Heart left ventricle (tissue), 16 donors: ENCODE data around the gene MTOR. TPM values are rescaled to one million over a fixed set of nuclear protein-coding genes. Genes with fewer than 3 reads are reported as not detected.
"Not testable (repeated sequence)": the region's sequence is repeated elsewhere in the genome, so short reads cannot be mapped to it uniquely, and the experiment has no call there.

ENCODE experiments used
- ATAC-seq, 4 donors: fragments of 200-7000 bp; cut with Tn5 transposase; one replicate each; pipeline ENCODE4 v1.9.1; 2020 to 2022; ENCODE audit warnings: moderate library complexity in 4 of 4, mild to moderate bottlenecking in 3 of 4, moderate number of reproducible peaks in 1 of 4
- DNase-seq, 5 donors: peaks; one replicate each; pipeline ENCODE4 v3.0.0-alpha.2; 2020
- H3K27ac ChIP-seq, 12 donors: fragments of 200-600 bp; sonication (generic) in 4 of 12; one replicate each; pipeline versions ENCODE4 v1.5.0 to v1.8.0; 2016 to 2022; ENCODE audit warnings: mild to moderate bottlenecking in 2 of 12
- H3K27me3 ChIP-seq, 9 donors: fragments of 200-600 bp; sonication (generic) in 2 of 9; one replicate each; pipeline versions ENCODE4 v1.5.1 to v1.8.0; 2016 to 2022; ENCODE audit warnings: mild to moderate bottlenecking in 3 of 9
- H3K36me3 ChIP-seq, 9 donors: fragments of 200-600 bp; sonication (generic) in 2 of 9; one replicate each; pipeline versions ENCODE4 v1.5.0 to v1.8.0; 2018 to 2022; ENCODE audit warnings: mild to moderate bottlenecking in 2 of 9
- H3K4me1 ChIP-seq, 12 donors: fragments of 200-600 bp; sonication (generic) in 4 of 12; one replicate each; pipeline versions ENCODE4 v1.5.0 to v1.8.0; 2016 to 2022; ENCODE audit warnings: mild to moderate bottlenecking in 3 of 12
- H3K4me3 ChIP-seq, 12 donors: fragments of 200-600 bp; sonication (generic) in 4 of 12; one replicate each; pipeline versions ENCODE4 v1.5.0 to v1.8.0; 2017 to 2022; ENCODE audit warnings: mild to moderate bottlenecking in 9 of 12, moderate library complexity in 4 of 12
- H3K9me3 ChIP-seq, 12 donors: fragments of 200-600 bp; sonication (generic) in 4 of 12; one replicate each; pipeline versions ENCODE4 v1.5.0 to v1.8.0; 2016 to 2022; ENCODE audit warnings: mild to moderate bottlenecking in 1 of 12
- CTCF ChIP-seq, 12 donors: fragments of 200-600 bp; sonication (generic) in 4 of 12; IDR thresholded peaks; one replicate each; pipeline versions ENCODE4 v1.5.0 to v1.8.0; 2018 to 2022; ENCODE audit warnings: antibody characterized with exemption in 12 of 12, mild to moderate bottlenecking in 5 of 12
- POLR2A ChIP-seq, 2 donors: fragments of 450-650 bp; IDR thresholded peaks; one replicate each; pipeline ENCODE4 v1.6.1; 2017; ENCODE audit warnings: antibody characterized with exemption in 2 of 2, mild to moderate bottlenecking in 2 of 2, moderate library complexity in 2 of 2
- whole genome bisulfite sequencing, 4 donors: extraction: QIAGEN DNeasy Blood & Tissue Kit in 2 of 4; methylation state at CpG; one replicate each; pipeline versions ENCODE4 v1.1.5 to v1.1.7; 2013 to 2018; 5-methylcytosine and 5-hydroxymethylcytosine counted together
- intact Hi-C, 10 donors: fragments of 100-400 bp; cut with DNase I; formaldehyde crosslinking; loops; one replicate each; pipeline versions ENCODE4 v1.11.1 to v1.14.2; 2022
- polyA plus RNA-seq, 2 donors: library from polyadenylated mRNA; stranded (reverse); fragments of 200-250 nt; gene quantifications; one replicate each; pipeline ENCODE4 v1.2.3, GENCODE V29; 2013
- total RNA-seq, 9 donors: library from RNA; depleted of rRNA in 2 of 9; stranded (reverse); fragments of >200 nt in 2 of 9; fragmentation: NEBNext Ultra II Directional in 3 of 9; extraction: Animal tissue kit (Norgen Biotek cat#: 25700) in 3 of 9; gene quantifications; one replicate each; pipeline versions ENCODE4 v1.1.0 to v1.2.4, GENCODE V29; 2016 to 2023
- donor health status: ischemic (EF 13 %, LVEDD 7.1; RV severe dilation, severe dysfunction).
- donor health status: healthy with polysubstance abuse.
- donor health status: DM: no; HTN: yes; CAD: no.
- donor health status: DM: no; HTN: no; CAD: no.
- donor health status: ischemic (EF 25% LVEDD 6.9; RV normal size, moderate dysfunction).
- donor health status: ischemic (EF 25% LVEDD 5.7; RV mildly dilated, moderate dysfunction).
- donor health status: healthy.
- donor health status: DM: yes; HTN: yes; CAD: no.
- donor health status: ischemic (EF 35%, LVEDD 5.7; RV mildly dilated, moderate dysfunction).
- donor health status: nonischemic (EF 11% LVEDD 7.7; RV severe dilation, severe dysfunction).
- donor health status: DM: yes; HTN: yes; CAD: no.
- donor health status: PGD.
- donor health status: ischemic (EF 29% LVEDD 5.4; RV normal size, mild dysfunction).
- donor health status: nonischemic (EF 23%, LVEDD 6.1; RV moderate dilation, normal function).

Gene MTOR
- total and polyA plus RNA-seq, 11 donors = 17.4 to 43.6 (median 36.7) TPM

- DNase-seq (no peak), ATAC-seq (no peak)
- H3K36me3 ChIP-seq = peaks cover 0 to 96% (median 88%) of the 10 kb centered on the region in 9 donors
- no peak overlapping the region for H3K4me3 ChIP-seq
- H3K27me3 ChIP-seq = no peaks in the 10 kb centered on the region
- intact Hi-C loops = no loop called here
- H3K9me3 ChIP-seq = peaks cover 0 to 3% (median 0%) of the 10 kb centered on the region in 12 donors
- 92 to 95% (median 93%) methylated on average over 18 of the region's 18 CpGs for WGBS, 4 donors
- H3K4me1 ChIP-seq = no peaks in the 10 kb centered on the region
- H3K27ac ChIP-seq = no peak overlapping the region
- no peak for TF ChIP-seq CTCF (IDR thresholded peaks at IDR 0.05)
- no peak for TF ChIP-seq POLR2A (IDR thresholded peaks at IDR 0.05)
These were observed 194.4 kb downstream of the MTOR start for GRCh38 chr1:11067716-11068599.

GRCh38 chr1:11065796-11066195 lies 196.6 kb downstream of the MTOR start:
- intact Hi-C loops = no loop called here
- Histone ChIP-seq H3K4me3 (no peak overlapping the region), H3K36me3 (peaks cover 0 to 75% (median 67%) of the 10 kb centered on the region in 9 donors), H3K27ac (no peak overlapping the region), H3K27me3 (no peaks in the 10 kb centered on the region), H3K9me3 (peaks cover 0 to 3% (median 0%) of the 10 kb centered on the region in 12 donors), H3K4me1 (peaks cover 0 to 12% (median 6%) of the 10 kb centered on the region in 12 donors)
- ATAC-seq (no peak), DNase-seq (no peak)
- no peak for TF ChIP-seq POLR2A (IDR thresholded peaks at IDR 0.05)
- no peak for TF ChIP-seq CTCF (IDR thresholded peaks at IDR 0.05)
- WGBS, 4 donors = 96 to 100% (median 98%) methylated on average over 1 of the region's 1 CpG

DNA sequence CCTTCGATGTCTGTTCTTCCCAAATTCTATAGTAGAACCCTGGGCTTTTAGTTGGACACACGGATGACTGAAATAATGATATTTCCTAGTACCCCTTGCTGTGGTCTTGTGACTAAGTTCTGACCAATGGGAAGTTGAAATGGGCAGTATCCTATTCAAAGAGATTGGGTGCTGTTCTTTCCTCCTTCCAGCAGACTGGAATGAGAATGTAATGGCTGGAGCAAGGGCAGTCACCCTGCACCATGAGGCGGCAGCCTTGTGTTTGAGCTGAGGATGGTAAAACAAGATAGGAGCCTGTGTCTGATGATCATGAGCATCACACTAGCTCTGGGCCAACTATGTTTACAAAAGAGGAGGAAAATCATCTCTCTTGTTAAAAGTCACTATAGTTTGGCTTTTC lies 197.4 kb downstream of the MTOR start:
- no peak for DNase-seq
- peaks cover 0 to 66% (median 59%) of the 10 kb centered on the region in 9 donors for H3K36me3 ChIP-seq
- peaks cover 0 to 17% (median 9%) of the 10 kb centered on the region in 12 donors for H3K4me1 ChIP-seq
- H3K27ac ChIP-seq = no peak overlapping the region
- ATAC-seq = no peak
- no peaks in the 10 kb centered on the region for H3K27me3 ChIP-seq
- H3K9me3 ChIP-seq = peaks cover 0 to 3% (median 0%) of the 10 kb centered on the region in 12 donors
- H3K4me3 ChIP-seq = no peak overlapping the region
- 96 to 99% (median 98%) methylated on average over 3 of the region's 3 CpGs for WGBS, 4 donors
- intact Hi-C loops = no loop called here
- TF ChIP-seq POLR2A (IDR thresholded peaks at IDR 0.05) (no peak), CTCF (IDR thresholded peaks at IDR 0.05) (no peak)

- DNase-seq, H3K27ac ChIP-seq, ATAC-seq, H3K9me3 ChIP-seq, H3K27me3 ChIP-seq, intact Hi-C loops, H3K4me3 ChIP-seq: not testable (repeated sequence)
- WGBS, 4 donors = 86 to 91% (median 86%) methylated on average over 17 to 18 of the region's 18 CpGs
- H3K4me1 ChIP-seq = peaks cover 0 to 20% (median 11%) of the 10 kb centered on the region in 12 donors
- H3K36me3 ChIP-seq = peaks cover 0 to 57% (median 50%) of the 10 kb centered on the region in 9 donors
These were observed 198.3 kb downstream of the MTOR start for GRCh38 chr1:11063937-11064537.
